Kidney glomerular epithelial cell (primary cell): Measurements from ENCODE around the gene ERC1.
"Not testable (repeated sequence)": the region's sequence is repeated elsewhere in the genome, so short reads cannot be mapped to it uniquely, and the experiment has no call there.

ENCODE experiments used
- DNase-seq: peaks from one replicate; lab custom pipeline; 2025; lab: John Stamatoyannopoulos, UW

ERC1 gene

DNA sequence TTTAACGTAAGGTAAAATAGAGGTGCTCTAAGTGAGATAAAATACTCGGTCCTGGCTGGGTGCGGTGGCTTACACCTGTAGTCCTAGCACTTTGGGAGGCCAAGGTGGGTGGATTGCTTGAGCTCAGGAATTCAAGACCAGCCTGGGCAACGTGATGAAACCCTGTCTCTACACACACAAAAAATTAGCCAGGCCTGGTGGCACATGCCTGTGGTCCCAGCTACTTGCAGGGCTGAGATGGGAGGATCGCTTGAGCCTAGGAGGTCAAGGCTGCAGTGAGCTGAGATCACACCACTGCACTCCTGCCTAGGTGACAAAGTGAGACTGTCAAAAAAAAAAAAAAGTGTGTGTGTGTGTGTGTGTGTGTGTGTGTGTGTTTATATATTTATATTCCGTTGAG is 364.8 kb downstream of the ERC1 start:
- not testable (repeated sequence) for DNase-seq

DNA sequence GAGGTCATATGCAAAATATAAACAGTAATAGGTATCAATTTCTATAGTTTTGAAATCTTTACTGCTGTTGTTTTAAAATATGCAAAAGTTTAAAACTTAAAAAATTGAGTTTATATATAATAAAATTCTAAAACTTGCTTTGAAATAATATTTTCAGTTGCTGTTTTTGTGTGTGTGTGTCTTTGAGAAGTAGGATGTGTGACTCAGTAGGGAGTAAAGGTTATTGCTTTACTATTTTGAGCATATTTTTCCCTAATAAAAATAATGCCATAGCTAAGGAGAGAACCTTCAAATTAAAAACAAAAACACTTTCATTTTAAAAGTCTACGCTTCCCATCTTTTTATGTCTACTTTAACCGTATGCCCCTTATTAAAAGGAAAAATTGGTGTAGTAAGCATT is 365.3 kb downstream of the ERC1 start:
- no peak for DNase-seq

DNA sequence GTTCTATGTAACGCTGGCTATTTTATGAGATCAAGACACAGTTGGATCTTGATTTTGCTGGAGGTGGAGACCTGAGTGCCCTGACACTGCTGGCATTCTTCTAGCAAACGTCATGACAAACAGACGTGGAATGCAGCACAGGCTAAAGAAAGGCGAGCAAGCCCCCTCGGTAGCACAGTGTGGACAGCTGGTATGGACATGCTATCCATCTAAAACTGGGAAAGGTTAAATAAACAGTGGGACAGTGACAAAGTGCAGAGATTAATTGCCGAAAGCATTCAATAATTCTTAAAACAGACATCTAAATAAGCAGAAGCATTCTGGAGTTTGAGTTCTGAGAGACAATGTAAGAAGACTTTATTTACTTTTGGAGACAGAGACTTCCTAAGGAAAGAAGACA is 366.1 kb downstream of the ERC1 start:
- DNase-seq: peak; percentile 53

DNA sequence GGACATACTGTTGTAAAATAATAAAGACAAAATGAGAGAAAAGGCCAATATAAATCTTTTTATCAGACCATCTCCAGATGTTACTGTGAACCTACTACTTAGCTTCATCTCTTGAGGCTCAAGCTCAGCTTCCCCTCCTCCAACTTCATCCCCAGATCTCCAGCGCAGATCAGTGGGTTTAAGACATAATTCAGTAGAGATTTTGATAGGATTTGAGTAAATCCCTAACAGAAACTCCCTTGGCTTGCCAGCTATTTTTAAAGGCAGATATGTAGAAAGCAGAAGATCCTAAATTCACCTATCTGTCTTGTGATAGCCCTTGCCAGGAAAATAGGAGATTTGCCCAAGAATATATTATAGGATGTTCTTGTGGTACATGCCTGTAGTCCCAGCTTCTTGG is 366.7 kb downstream of the ERC1 start:
- DNase-seq: no peak

DNA sequence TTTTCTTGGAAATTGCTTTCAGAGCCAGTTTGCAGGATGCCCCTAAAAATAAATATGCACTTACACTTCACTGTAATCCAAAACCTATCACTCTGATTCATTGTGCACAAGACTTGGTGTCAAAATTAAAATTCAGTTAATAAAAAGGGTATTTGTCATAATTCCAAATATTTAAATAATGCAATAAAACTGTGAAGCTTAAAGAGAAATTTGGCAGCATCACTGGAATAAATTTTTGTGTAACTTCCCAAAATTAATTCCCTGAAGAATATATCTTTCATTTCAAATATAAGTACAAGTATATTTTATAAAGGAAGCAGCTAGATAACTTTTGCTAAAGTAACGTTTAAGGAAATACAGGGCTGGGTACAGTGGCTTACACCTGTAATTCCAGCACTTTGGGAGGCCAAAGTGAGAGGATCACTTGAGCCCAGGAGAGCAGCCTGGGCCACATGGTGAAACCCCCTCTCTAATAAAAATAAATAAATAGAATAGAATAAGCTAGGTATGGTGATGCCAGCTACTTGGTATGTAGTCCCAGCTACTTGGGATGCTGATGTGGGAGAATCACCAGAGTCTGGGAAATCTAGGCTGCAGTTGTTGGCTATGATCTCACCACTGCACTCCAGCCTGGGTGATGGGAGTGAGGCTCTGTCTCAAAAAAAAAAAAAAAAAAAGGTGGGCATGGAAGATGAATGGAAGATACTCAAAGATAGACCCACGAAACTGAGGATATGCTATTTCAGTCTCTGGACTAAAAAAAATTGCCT is 369.6 kb downstream of the ERC1 start:
- DNase-seq: peak; percentile 86

DNA sequence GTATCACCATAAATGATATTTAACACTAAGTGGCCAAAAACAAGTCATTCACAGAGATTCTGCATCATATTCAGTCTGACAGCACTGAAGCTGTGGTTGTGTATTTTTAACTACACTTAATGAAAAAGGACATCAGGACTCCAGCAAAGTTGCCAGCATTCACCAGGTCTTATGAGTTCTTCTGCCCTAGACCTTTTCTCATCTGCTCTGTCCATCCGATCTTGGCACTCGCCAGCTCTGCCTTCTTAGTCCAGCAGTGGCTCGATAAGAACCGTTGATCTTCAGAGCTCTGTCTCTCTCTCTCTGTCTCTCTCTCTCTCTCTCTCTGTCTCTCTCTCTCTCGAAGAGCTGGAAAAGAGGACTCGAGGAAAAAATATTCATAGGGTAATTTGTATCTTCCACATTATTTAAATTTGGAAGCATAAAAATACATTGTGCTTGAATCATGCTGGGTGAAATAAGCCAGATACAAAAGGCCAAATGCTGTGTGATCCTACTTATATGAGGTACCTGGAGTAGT is 371.2 kb downstream of the ERC1 start:
- DNase-seq: no peak

DNA sequence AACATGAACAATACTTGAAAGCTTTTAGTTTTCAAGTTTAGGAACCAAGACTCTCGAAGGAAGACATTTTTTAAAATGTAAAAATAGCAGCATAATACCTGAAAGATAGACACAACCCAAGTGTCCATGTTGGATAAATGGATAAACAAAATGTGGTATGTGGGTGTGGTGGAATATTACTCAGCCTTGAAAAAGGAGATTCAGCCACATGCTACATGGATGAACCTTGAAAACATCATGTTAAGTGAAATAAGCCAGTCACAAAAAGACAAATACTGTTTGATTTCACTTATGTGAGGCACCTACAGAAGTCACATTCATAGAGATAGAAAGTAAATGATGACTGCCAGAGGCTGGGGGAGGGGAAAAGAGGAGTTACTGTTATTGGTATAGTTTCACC is 374.7 kb downstream of the ERC1 start:
- DNase-seq: no peak

DNA sequence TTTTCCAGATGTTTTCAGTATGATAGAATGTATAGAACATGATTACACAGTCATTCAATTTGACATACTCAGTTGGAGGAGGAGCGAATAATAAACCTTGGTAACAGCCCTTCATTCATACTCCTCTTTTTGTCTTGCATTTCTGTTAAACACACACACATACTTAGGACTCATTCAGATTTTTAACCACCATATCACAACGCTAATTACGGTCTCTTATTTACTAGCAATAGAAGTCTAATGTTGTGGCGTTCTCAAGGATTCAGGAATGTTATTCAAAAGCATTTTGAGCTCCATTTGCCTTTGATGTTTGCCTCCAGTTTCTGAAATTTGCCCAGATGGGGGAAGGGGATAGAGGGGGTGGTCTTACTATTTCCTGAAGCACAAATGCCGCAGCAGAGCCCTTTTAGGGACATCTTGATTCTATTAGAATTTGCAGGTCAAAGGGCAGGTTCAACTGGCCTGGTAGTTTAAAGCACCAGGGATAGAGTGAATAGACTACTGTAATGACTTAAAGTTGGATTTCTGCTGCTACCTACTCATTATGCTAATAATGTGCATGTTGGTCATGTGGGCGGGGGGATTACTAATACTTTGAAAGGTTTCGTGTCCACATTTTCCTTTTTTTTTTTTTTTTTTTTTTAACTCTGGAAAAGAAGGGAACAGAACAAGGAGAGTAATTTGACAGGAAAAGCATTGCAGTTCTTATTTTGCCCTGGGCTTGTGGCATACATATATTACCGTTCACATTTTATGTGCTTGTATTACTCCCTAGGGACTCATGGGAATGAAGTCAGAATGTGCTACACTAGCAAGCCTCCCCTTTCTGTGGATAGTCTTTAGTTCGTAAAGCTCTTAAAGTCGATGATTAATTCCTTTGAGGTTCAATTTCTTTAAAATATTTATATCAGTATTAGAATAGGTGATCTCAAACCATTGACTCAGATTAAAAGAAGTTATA is 376.6 kb downstream of the ERC1 start:
- no peak for DNase-seq

DNA sequence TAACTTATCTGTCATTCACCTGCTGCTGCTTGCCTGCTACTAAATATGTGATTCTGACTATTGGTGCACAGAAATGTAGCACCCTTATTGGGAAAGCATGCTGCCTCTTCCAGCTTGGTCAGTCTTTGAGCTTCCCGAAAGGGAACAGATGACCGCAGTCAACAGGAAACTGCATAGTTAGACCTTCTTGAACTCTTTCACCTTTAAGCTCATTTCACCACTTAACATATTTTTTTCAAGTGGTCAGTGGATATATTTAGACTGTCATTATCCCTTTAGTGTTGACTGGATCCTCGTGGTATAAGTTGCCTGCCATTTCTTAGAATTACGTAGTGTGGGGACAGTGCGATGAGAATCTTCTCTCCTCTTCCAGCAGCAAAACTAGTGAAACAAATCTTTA is 378.4 kb downstream of the ERC1 start:
- no peak for DNase-seq

DNA sequence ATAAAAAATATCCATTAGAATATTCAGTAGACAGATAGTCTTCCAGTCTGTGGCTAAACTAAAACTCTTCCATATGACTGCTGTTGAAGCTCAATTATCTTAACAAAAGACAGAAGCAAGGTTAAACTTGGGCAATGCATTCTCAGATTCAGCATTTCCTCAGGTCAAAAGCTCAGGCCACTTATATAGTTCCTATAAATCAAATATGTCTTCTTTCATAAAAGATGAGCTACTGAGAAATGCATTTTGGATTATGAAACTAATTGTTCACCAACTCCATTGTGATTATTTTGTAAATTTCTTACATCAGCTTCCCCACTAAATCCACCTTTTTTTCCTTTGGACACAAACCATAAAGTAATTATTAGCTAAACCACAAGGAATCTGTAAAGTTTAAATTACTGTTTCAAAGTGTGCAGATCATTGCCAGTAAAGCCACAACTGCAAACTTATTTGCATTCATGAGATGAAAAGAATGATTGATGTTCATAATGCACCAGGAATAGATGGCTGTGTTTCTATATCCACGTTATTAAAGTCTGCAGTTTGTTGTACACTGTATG is 379.0 kb downstream of the ERC1 start:
- no peak for DNase-seq

DNA sequence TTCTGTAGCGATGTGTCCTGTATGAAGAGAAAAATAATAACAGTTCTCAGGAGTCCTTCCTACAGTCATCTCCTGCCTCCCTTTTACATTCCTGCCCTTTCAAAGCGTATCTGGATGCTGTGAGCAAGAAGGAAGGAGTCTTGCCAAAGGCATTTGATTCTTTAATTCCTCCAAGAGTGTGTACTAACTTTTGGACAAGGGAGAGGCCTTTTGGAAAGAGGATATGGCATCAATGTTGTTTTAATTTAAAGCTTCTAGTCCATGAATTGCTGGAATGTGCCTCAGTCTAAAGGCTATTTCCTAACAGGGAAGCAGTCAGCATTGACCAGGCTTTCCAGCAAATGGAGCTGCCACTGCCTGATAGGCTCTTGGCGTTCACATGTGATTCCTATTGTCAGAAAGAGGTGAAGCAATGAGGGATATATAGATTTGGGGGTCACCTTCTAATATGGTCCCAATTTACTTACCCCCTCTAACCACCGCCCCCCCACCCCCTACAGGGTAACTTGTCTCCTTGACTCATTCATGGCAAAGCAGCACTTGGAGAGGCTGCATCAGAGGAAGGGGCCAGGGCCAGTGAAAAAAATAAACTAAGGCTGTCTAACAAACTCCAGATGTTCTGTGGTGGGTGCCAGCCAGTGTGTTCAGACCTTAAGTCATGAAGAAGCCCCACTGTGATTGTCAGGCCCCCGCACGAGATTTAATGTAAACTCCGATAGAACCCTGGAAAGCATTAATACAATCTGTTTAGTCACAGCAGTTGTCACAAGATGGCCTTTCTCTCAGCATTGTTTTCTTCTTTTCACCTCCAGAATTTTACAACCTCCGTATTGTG is 383.1 kb downstream of the ERC1 start:
- DNase-seq: no peak

DNA sequence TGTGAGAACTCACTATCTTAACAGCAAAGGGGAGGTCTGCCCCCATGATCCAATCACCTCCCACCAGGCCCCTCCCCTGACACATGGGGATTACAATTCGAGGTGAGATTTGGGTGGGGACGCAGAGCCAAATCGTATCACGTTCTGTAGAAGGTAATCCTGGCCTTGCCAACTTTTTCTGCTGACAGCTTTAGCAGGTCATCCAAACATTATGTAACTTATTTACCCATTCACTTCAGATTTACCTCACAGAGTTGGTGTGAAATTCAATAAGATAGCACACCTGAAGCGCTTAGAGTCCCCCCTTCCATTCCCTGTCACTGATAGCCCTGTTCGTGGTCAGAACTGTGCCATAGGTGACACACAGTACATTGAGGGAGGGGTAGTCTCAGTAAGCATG is 384.3 kb downstream of the ERC1 start:
- DNase-seq: no peak

DNA sequence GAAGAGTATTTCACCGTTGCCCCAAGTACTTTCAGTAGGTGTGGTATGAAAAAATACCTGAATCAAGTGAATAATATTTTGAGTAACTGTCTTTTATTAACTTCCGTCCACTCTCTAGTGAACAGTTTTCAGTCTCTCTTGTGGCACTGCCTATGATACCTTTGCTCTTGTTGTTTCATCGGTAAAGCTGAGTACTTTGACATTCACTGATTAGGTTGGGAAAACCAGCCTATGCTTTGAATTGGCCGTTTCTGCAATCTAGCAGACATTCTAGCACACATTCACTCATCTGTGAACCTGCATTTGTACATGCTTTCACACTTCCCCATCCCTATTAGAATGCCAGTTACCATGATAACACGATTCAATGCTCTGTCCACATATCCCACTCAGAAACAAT is 386.1 kb downstream of the ERC1 start:
- DNase-seq: no peak

DNA sequence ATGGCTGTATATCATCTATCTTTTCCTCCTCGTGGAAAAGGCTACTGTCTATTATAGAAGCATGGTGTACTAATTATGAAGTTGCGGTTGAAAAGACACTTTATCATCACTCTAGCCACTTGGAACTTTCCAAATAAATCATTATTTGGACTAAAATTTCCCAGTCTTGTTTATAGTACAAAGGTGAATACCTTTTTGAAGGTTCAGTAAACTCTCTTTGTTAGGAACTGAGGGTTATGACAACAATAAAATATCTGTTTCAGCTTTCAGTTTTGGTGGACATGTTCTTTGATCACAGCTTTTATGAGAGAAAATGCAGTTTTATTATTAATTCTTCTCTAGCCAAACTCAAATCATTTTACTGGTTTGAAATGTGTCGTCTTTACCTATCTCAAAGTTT is 386.7 kb downstream of the ERC1 start:
- DNase-seq: no peak

DNA sequence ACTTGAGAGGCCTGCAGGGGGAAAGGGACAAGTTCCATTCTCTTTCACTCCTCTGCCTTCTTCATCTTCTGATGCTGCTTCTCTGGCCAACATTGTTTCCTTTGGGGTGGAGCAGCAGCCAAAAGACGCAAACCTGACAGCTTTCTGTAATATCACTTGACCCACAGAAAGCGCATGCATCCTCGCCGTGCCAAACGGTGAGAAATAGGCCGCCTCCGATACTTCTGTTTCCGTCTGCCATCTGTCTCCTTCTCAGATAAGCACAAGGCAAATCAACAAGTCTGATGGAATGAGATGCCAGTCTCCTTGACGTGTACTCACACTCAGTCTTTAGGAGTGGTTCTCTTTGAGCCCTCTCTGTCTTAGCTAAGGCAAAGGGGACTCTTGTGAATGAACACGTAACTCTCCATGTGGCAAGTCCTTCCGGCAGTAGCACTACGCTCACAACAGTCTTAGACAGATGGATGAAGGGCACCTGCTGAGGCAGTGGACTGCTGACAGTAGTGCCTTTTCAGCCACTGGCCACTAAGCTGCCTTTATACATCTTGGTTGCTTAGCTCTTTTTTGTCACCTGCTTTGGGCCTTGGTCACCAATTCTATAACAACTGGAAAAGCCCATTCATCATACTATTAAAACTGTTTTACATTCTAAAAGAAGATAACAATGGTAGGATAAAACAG is 389.3 kb downstream of the ERC1 start:
- DNase-seq: no peak

DNA sequence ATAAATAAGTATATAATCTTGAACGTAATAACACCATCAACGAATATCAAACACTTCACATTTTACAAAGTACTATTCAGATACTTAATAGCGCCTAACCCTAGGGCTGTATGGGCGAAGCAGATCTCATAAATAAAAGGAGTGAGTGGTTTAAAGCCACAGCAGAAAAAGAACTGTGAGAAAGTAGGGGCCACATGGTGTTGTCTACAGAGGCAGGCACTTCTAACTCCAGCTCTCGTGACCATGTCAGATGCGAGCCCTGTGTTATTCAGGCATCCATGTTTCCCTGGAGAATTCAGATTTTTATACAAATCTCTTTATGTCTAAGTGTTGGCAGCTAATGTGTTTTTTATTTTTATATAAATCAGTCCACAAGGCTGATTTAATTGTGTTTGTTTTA is 391.1 kb downstream of the ERC1 start:
- DNase-seq: no peak

DNA sequence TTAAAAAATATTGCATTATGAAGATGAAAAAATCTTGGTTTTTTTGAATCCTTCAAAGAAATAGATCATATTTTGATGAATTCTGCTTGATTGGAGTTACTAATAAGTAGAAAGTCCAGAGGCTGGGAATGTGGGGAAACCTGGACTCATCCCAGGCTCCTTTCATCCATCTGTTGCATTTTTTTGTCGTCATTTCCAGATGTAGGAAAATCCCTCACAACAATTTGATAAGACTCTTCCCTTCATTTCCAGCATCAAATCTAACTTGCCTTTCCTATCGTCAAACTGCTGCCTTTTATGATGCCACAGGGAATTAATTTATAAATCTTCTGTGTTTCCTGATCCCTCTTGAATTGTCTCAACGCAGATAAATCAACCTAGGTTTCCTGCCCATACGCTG is 391.8 kb downstream of the ERC1 start:
- no peak for DNase-seq

DNA sequence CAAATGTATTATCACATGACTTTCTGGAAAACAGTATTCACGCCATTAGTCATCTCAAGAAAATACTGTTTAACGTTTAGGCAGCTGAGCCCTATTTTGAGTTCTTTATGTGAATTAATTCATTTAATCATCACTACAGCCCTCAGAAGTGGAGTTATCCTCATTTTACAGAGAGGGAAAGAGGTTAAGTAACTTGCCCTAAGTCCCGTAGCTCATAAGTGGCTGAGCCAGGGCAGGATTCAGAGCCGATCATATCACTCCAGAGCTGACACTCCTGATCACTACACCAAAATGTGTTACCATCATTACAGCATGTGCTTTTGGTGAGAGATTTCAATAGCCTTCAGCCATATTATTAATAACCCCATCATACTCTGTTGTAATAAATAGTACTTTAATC is 392.7 kb downstream of the ERC1 start:
- DNase-seq: no peak

DNA sequence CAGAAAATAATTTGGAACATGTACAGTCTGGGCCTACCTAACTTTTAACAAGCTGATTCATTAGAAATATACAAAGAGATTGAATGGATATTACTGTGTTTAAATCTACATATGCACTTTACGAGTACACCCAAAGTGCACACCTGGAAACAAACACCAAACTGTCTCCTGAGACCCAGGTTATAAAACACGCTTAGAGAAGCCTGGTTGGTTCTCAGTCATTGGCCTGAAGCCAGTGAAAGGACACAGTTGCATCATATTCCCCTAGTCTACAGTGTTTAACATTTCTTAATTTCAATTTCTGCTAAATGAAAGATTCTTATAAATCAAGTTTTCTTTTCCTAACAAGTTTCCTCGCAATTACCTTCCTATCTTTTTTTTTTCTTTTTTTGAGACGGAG is 393.9 kb downstream of the ERC1 start:
- no peak for DNase-seq

DNA sequence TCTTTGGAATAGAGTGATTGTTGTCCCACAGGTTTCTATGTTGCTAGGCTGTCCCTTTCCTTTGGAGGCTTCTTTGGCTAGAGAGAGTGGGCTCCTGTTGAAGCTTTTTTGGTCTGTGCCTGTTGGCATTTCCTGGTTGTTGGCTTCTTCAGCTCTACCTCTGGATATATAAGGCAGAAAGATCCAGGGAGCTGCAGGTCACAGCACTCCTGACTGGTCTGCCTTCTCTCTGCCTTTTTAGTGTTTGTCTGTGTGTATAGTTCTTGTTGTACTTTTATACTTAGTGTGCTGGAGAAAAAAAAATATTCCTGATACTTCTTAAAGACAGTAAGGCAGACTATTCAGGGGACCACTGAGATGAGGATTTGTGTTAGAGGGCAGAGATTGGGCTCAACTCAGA is 400.7 kb downstream of the ERC1 start:
- no peak for DNase-seq

DNA sequence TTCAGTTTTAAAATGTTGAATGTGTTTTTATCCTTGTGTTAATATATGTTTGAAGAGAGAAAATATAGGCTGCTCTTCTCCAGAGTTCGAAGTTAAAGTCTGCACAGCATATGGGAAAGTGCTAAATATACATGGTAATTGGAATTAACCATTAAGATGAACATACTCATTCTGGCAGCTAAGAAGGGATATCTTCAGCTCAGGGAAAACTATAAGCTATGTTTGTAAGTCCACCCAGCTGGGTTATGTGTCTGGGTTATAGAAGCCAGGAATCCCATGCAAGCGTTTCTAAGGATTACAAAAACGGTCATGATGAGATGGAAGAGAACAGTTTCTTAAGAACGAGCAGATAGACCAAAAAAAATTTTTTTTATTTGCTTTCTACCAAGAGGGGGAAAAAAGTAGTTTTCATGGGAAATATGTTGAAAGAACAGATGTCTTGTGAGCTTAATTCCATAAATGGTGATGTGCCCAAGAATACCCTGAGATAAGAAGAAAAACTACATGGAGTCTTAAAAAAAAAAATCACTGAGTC is 404.5 kb downstream of the ERC1 start:
- no peak for DNase-seq
